GM13977 (cell line): ENCODE data around the gene OTUB2.
"Not testable (repeated sequence)": the region's sequence is repeated elsewhere in the genome, so short reads cannot be mapped to it uniquely, and the experiment has no call there.

Experiments
- DNase-seq: peaks from one replicate; pipeline ENCODE4 v3.0.0; 2012; ENCODE audit warnings: low spot score
- CTCF ChIP-seq: IDR thresholded peaks from 2 replicates; pipeline ENCODE4 v1.5.1; 2012; ENCODE audit warnings: mild to moderate bottlenecking, control low read depth; ENCODE audit not compliant: insufficient read depth; ENCODE audit errors: extremely low read depth, missing control alignments
- in situ Hi-C: fragments of 300-500 bp; cut with MboI; formaldehyde crosslinking; loops from one replicate; pipeline ENCODE4 v1.12.0; 2022; ENCODE audit warnings: low sequenced_read_pairs, low pct_unique_long_range_greater_than_20kb, mixed read lengths, inconsistent platforms; ENCODE audit not compliant: unreplicated experiment

Gene OTUB2

GRCh38 chr14:94058128-94058673, 32.1 kb downstream of the OTUB2 start:
- no peak for DNase-seq
- no peak for TF ChIP-seq CTCF
- in situ Hi-C loops: no loop called here

DNA sequence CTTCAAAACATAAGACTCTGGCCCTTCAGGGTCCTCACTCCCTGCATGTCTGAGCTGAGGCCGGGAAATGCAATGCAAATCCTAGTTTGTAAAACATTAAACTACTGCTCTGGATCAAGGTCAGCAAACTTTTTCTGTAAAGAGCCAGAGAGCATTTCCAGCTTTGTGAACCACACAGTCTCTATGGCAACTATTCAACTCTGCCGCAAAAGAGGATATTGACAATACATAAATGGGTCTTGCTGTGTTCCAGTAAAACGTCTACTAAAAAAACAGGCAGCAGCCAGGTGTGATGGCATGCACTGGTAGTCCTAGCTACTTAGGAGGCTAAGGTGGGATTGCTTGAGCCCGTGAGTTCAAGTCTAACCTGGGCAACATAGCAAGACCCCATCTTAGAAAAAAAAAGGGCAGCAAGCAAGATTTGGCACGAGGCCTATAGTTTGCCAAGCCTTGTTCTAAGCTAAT, 32.6 kb downstream of the OTUB2 start:
- TF ChIP-seq CTCF: no peak
- in situ Hi-C loops: no loop called here

DNA sequence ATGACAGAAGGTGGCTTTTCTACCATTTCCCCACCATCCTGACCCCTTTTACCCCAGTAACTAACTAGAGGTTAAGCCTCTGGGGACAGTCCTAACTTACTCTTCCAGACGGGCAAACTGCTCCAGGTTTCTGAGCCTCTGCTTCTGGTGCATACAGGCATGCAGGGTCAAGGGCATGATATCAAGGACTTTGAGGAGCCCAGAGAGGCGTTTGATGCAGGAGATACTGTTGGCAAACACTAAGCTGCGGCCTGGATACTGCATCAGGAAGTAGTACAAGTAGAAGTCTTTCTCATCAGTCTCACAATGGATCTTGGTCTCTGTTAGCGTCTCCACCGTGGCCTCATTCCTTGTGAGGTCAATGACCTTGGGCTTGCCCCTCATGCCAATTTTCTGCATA, 33.9 kb downstream of the OTUB2 start:
- TF ChIP-seq CTCF: no peak
- in situ Hi-C loops: no loop called here
- DNase-seq: no peak

More for the DNA sequence above, 32.6 kb downstream of the OTUB2 start:
- no peak for DNase-seq

DNA sequence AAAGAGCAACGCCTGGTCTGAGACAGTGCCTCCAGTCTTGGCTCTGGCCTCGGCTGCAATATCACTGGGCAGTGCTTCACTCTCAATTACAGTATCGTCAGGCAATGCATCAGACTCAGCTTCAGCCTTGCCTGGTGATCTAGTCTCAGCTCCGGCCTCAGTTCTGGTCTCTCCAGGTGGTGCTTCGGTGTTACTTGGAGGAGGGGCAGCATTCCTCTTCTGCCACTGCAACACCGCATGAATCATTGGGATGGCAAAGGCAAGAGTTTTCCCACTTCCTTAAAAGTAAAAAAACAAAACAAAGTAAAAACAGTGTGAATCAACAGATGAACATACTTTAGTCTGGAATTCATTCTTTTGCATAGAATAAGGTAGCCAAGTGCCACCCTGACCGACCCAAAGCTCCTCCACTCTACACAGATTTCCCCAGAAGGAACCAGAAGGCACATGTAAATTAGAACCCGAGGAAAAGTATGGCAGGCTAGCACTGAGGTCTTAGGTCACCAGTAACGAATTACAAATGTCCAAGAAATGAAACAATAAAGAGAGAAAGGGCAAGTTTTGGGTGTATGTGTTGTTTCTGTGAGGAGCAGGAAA, 36.3 kb downstream of the OTUB2 start:
- TF ChIP-seq CTCF: no peak
- no peak for DNase-seq
- in situ Hi-C loops: no loop called here

DNA sequence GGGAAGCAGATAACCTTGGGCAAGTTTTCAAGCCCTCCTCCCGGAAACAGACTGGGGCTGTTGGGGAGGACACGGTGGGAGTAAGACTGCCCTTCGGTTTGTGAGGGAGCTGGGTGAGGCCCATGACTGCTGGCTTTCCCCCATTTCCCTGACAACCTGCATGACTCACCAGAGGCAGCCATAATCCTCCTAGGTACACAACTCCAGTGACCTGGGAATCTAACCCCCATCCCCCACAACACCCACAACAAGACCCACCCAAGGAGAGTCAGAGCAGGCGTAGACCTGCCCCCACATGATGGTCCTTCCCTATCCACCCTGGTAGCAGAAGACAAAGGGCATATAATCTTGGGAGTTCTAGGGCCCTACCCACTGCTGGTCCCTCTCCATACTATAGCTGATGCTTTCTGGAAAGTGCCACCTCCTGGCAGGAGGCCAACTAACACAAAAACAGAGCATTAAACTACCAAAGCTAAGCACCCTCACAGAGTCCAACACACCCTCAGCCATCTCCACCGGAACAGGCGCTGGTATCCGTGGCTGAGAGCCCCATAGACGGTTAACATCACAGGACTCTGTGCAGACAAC, 40.0 kb downstream of the OTUB2 start:
- in situ Hi-C loops: no loop called here
- no peak for TF ChIP-seq CTCF
- no peak for DNase-seq

- DNase-seq, in situ Hi-C loops: not testable (repeated sequence)
Measured at GRCh38 chr14:94072076-94072475, 45.9 kb downstream of the OTUB2 start.

- TF ChIP-seq CTCF: no peak
- in situ Hi-C loops: no loop called here
- no peak for DNase-seq
Measured at GRCh38 chr14:94074534-94074933, 48.4 kb downstream of the OTUB2 start.
